AG09319 (cell line): ENCODE data around the gene PRPF40A.

Experiments
- DNase-seq: peaks from one replicate; pipeline ENCODE4 v3.0.0-alpha.2; 2010; ENCODE audit warnings: low read depth; ENCODE audit errors: extremely low read depth
- TF ChIP-seq, protein P1 (sequence below): IDR thresholded peaks from 2 replicates; pipeline ENCODE4 v1.5.1; 2011; ENCODE audit warnings: low read depth, mild to moderate bottlenecking, inconsistent platforms, low read length, moderate library complexity

Gene PRPF40A

DNA sequence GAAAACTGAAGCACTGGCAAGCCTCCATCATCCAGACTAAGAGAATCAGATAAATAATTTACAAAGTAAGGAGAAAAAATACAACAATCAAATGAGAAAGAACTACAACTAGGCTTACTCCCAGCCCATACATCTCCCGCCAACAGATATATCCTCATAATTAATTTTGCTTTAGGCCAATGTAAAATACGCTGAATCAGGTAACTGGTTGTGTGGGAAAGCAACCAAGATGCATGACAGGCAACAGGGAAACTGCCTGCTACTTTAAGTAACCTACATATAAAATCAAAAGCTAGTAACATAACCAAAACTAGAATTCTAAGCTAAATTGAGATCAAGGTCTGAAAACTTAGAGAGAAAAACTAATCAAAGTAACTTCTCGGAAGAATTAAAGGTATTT lies 21.5 kb downstream of the PRPF40A start:
- TF ChIP-seq, protein P1, sequence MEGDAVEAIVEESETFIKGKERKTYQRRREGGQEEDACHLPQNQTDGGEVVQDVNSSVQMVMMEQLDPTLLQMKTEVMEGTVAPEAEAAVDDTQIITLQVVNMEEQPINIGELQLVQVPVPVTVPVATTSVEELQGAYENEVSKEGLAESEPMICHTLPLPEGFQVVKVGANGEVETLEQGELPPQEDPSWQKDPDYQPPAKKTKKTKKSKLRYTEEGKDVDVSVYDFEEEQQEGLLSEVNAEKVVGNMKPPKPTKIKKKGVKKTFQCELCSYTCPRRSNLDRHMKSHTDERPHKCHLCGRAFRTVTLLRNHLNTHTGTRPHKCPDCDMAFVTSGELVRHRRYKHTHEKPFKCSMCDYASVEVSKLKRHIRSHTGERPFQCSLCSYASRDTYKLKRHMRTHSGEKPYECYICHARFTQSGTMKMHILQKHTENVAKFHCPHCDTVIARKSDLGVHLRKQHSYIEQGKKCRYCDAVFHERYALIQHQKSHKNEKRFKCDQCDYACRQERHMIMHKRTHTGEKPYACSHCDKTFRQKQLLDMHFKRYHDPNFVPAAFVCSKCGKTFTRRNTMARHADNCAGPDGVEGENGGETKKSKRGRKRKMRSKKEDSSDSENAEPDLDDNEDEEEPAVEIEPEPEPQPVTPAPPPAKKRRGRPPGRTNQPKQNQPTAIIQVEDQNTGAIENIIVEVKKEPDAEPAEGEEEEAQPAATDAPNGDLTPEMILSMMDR = no peak
- no peak for DNase-seq

DNA sequence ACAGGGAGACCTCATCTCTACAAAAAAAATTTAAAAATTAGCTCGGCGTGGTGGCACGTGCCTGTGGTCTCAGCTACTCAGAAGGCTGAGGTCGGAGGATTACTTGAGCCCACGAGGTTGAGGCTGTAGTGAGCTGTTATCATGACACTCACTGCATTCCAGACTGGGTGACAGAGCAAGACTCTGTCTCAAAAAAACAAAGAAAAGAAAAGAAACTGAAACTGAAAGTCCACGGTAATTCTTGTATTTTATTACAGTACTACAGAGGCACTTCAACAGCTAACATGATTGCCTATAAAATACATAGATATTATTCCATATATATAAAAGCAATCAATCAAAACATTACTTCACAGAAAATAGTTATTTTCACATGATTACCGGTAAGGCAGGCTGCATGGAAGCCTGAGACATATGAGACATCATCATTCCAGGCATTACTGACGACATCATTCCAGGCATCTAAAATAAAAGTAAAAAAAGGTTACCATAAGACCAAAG lies 23.1 kb downstream of the PRPF40A start:
- TF ChIP-seq, protein P1 = no peak
- DNase-seq = no peak

DNA sequence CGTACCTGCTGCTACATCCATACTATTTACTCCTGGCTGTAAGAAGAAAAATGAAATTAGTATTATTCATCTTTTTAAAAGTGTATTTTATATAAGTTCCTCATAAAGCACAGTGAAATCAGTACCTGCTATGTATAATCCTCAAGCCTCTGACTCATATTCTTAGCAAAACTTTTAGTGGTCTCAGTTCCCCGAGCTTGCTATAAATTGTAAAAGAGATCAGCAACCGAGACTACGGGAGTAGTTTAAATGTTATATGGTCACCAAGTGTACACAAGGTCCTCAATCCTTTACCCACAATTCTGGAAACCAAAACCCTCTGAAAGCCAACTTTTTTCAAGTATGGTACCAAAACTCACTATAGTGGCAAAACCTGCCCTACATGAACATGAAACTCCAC lies 24.2 kb downstream of the PRPF40A start:
- DNase-seq = no peak
- TF ChIP-seq, protein P1 = no peak

DNA sequence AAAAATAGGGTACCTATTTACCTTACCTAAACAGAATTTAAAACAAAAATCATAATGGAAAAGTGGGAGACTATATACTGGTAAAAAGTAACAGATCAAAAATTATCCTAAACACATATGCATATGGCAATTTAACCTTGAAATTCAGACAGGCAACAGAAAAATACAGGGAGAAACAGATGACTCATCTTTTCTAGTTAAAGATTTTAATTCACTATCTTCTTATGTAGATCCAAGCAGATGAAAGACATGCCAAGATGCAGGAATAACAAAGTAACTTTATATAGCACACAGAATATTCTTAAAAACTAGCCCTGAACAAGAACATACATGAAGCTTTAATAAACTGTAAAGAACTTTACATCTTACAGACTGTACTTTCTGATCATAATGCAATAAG lies 30.9 kb downstream of the PRPF40A start:
- TF ChIP-seq, protein P1 = no peak
- DNase-seq = no peak

DNA sequence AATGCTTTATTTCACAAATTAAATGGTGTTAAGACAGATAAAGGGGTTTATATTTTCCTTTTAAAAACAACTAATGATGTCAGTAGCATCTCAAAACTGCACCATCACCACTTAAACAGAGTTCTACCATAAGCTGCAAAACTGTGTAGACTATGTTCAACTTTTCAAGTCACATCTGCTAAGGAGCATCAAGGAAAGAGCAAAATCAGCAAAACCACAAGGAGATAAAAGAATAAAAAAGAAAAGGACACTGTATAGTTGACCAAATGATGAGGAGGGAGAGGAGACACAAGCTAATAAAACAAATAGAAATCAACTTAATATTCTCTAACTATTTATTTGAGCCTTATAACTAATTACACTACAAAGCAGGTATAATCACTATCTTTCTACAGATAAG lies 33.9 kb downstream of the PRPF40A start:
- TF ChIP-seq, protein P1 = no peak
- no peak for DNase-seq

DNA sequence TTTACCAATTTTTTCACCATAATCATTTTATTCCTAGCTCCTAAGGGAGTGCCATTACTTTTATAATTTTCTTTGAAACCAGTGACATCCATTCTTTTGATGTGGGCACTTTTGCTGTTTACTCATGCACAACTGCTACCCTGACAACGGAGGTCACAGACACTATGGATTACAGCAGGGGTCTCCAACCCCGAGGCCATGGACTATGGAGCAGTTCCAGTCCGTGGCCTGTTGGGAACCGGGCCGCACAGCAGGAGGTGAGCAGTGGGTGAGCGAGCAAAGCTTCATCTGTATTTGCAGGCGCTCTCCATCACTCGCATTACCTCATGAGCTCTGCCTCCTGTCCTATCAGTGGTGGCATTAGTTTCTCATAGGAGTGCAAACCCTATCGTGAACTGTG lies 34.6 kb downstream of the PRPF40A start:
- DNase-seq = no peak
- TF ChIP-seq, protein P1 = no peak

DNA sequence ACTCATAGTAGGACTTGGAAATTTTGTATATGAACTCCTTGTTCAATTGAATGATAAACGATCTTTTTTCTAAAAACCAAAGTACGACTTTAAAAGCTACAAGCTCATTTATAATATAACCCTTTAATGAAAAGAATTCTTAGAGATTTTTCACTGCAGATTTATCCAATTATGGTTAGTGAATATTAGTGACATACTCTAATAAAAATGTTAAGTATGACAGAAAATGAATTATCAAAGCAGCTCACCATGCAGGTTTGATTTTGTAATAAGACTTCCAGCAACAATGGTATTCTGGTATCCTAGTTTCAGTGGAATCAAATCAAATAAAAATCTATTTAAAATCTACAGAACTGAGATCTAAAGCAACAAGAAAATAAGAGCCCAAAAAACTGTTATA lies 38.5 kb downstream of the PRPF40A start:
- TF ChIP-seq, protein P1 = no peak
- no peak for DNase-seq
